ENCODE measurements around the gene DHRS9.

DHRS9 gene

GRCh38 chr2:169034256-169034655, 35.1 kb upstream of the DHRS9 start:
- TF ChIP-seq CTCF (IDR thresholded peaks at IDR 0.05; ENCODE audit: control extremely low read depth, extremely low read depth, low read depth, missing control alignments): no peak
- ChIA-PET CTCF (interaction anchor here (1.2 kb wide), 1 partner anchor 13 kb away, joined by 3 read pairs; no protein-coding TSS in a partner anchor), POLR2A (no interaction called here)
- no peak for DNase-seq (ENCODE audit: extremely low spot score)

- POLR2A ChIA-PET: no interaction called here
- no peak for TF ChIP-seq CTCF (IDR thresholded peaks at IDR 0.05; ENCODE audit: control extremely low read depth, extremely low read depth, low read depth, missing control alignments)
- CTCF ChIA-PET: interaction anchor here (0.7 kb wide), 1 partner anchor 104 kb away, joined by 3 read pairs; no protein-coding TSS in a partner anchor
- DNase-seq (ENCODE audit: extremely low spot score): no peak
Observed at GRCh38 chr2:169034984-169035544, 34.3 kb upstream of the DHRS9 start.

- POLR2A ChIA-PET: no interaction called here
- CTCF ChIA-PET: interaction anchor here (0.7 kb wide), 1 partner anchor 105 kb away, joined by 3 read pairs; no protein-coding TSS in a partner anchor
- no peak for TF ChIP-seq CTCF (IDR thresholded peaks at IDR 0.05; ENCODE audit: control extremely low read depth, extremely low read depth, low read depth, missing control alignments)
- DNase-seq (ENCODE audit: extremely low spot score): no peak
Observed at GRCh38 chr2:169035887-169036286, 33.5 kb upstream of the DHRS9 start.

- ChIA-PET CTCF (no interaction called here), POLR2A (no interaction called here)
- no peak for DNase-seq (ENCODE audit: extremely low spot score)
- TF ChIP-seq CTCF (IDR thresholded peaks at IDR 0.05; ENCODE audit: control extremely low read depth, extremely low read depth, low read depth, missing control alignments): no peak
Observed at GRCh38 chr2:169036736-169037440, 32.5 kb upstream of the DHRS9 start.

DNA sequence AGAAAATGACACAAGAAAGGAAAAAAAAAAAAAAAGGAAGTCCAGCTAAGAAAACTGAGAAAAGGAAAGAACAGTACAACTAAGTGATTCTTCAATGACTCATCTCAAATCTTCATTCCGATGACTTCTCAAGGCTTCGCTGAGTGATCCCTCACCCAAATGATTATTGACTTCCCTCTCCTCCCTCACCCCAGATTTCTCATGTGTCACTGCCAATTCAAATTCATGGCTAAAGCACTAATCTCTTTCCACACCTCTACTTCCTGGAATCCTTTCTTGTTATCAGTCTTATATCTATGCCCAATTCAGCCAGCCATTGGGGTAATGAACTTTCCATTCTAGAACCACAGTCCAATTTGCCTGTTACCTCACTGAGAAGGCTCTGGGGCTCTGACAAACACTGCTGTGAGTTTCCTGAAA, 31.0 kb upstream of the DHRS9 start:
- TF ChIP-seq CTCF (IDR thresholded peaks at IDR 0.05; ENCODE audit: control extremely low read depth, extremely low read depth, low read depth, missing control alignments): no peak
- POLR2A ChIA-PET: no interaction called here
- peak; percentile 32 for DNase-seq (ENCODE audit: extremely low spot score)
- CTCF ChIA-PET: no interaction called here

GRCh38 chr2:169039702-169040101, 29.7 kb upstream of the DHRS9 start:
- peak; percentile 21 for DNase-seq (ENCODE audit: extremely low spot score)
- ChIA-PET POLR2A (interaction anchor here (0.6 kb wide), 1 partner anchor 128 kb away, joined by 3 read pairs; no protein-coding TSS in a partner anchor), CTCF (interaction anchor here (1.4 kb wide), 1 partner anchor 9 kb away, joined by 3 read pairs; no protein-coding TSS in a partner anchor)
- no peak for TF ChIP-seq CTCF (IDR thresholded peaks at IDR 0.05; ENCODE audit: control extremely low read depth, extremely low read depth, low read depth, missing control alignments)
